SK-N-SH (cell line): ENCODE results near the gene FAM89B. TPM values are rescaled to one million over a fixed set of nuclear protein-coding genes. Genes with fewer than 3 reads are reported as not detected.
"Not testable (repeated sequence)": the region's sequence is repeated elsewhere in the genome, so short reads cannot be mapped to it uniquely, and the experiment has no call there.

Experiments used
- CTCF ChIA-PET: fragments of 300-600, 350-600 bp; formaldehyde crosslinking; extraction: SDS; loops from one replicate; lab custom pipeline; 2021; lab: Yijun Ruan, JAX
- POLR2A ChIA-PET: fragments of 350-600 bp; sonication (Branson Sonifier 250); formaldehyde crosslinking; extraction: SDS; loops from one replicate; lab custom pipeline; 2020; ENCODE audit warnings: antibody characterized with exemption, inconsistent platforms; lab: Yijun Ruan, JAX
- DNase-seq: peaks from one replicate; pipeline ENCODE4 v3.0.0; 2012
- H2AFZ ChIP-seq: fragments of 200-600 bp; sonication (generic); 2 replicates; pipeline ENCODE4 v1.8.1; 2016; ENCODE audit warnings: antibody characterized with exemption, mild to moderate bottlenecking, low read depth
- H3F3A ChIP-seq: fragments of 200-600 bp; sonication (generic); replicated peaks from 2 replicates; pipeline ENCODE3; 2016; ENCODE audit warnings: antibody characterized with exemption, mild to moderate bottlenecking; ENCODE audit not compliant: insufficient read depth
- H3K27ac ChIP-seq, 2 experiments: fragments of 200-500 bp in 1 of 2; fragments of 200-600 bp in 1 of 2; sonication (Bioruptor generic) in 1 of 2; sonication (generic), shearing (Covaris generic) in 1 of 2; 2 replicates each; pipeline versions ENCODE4 v1.5.1 to v1.6.1; 2014 to 2016; ENCODE audit warnings: low read depth in 2 of 2, inconsistent platforms in 1 of 2, low read length in 1 of 2, mild to moderate bottlenecking in 1 of 2, mixed read lengths in 1 of 2
- H3K27me3 ChIP-seq: fragments of 200-600 bp; sonication (generic), shearing (Covaris generic); 2 replicates; pipeline ENCODE4 v1.6.1; 2016; ENCODE audit warnings: mixed run types; ENCODE audit not compliant: insufficient read depth
- H3K36me3 ChIP-seq, 2 experiments: fragments of 200-500 bp in 1 of 2; fragments of 200-600 bp in 1 of 2; sonication (Bioruptor generic) in 1 of 2; sonication (generic) in 1 of 2; replicated peaks in 1 of 2; 2 replicates each; pipeline versions ENCODE3 to v1.5.1; 2014 to 2016; ENCODE audit warnings: low read length in 1 of 2, mild to moderate bottlenecking in 1 of 2; ENCODE audit not compliant: insufficient read depth in 2 of 2, control insufficient read depth in 1 of 2
- H3K4me1 ChIP-seq, 2 experiments: fragments of 200-500 bp in 1 of 2; fragments of 200-600 bp in 1 of 2; sonication (Bioruptor generic) in 1 of 2; sonication (generic), shearing (Covaris generic) in 1 of 2; 2 replicates each; pipeline versions ENCODE4 v1.5.1 to v1.6.1; 2014 to 2016; ENCODE audit warnings: low read depth in 1 of 2, low read length in 1 of 2, mixed run types in 1 of 2; ENCODE audit not compliant: insufficient read depth in 2 of 2, control insufficient read depth in 1 of 2
- H3K4me2 ChIP-seq: fragments of 200-600 bp; sonication (generic), shearing (Covaris generic); 2 replicates; pipeline ENCODE4 v1.6.1; 2017; ENCODE audit warnings: mixed run types
- H3K4me3 ChIP-seq, 2 experiments: fragments of 200-500 bp in 1 of 2; fragments of 200-600 bp in 1 of 2; sonication (Bioruptor generic) in 1 of 2; sonication (generic), shearing (Covaris generic) in 1 of 2; 2 replicates each; pipeline versions ENCODE4 v1.5.1 to v1.8.1; 2014 to 2016; ENCODE audit warnings: low read depth in 2 of 2, inconsistent platforms in 1 of 2, low read length in 1 of 2, mild to moderate bottlenecking in 1 of 2, mixed read lengths in 1 of 2, moderate library complexity in 1 of 2
- H3K79me2 ChIP-seq: fragments of 200-600 bp; sonication (generic); 2 replicates; pipeline ENCODE4 v1.8.1; 2017; ENCODE audit warnings: mild to moderate bottlenecking; ENCODE audit not compliant: insufficient read depth
- H3K9ac ChIP-seq: fragments of 200-600 bp; sonication (generic); 2 replicates; pipeline ENCODE4 v1.6.1; 2017; ENCODE audit warnings: mixed run types
- H3K9me2 ChIP-seq: fragments of 200-600 bp; sonication (generic); 2 replicates; pipeline ENCODE4 v1.6.1; 2017; ENCODE audit warnings: mixed run types
- H3K9me3 ChIP-seq: fragments of 200-600 bp; sonication (generic); 2 replicates; pipeline ENCODE4 v1.6.1; 2017; ENCODE audit warnings: mixed run types, mild to moderate bottlenecking, moderate library complexity
- H4K20me1 ChIP-seq: fragments of 200-600 bp; sonication (generic); 2 replicates; pipeline ENCODE4 v1.6.1; 2017; ENCODE audit warnings: mild to moderate bottlenecking, mixed run types; ENCODE audit not compliant: insufficient read depth
- CHD2 ChIP-seq: fragments of 150-350 bp; IDR thresholded peaks from 2 replicates; pipeline ENCODE4 v1.6.1; 2018; ENCODE audit warnings: low read length; ENCODE audit not compliant: partially characterized antibody
- EP300 ChIP-seq, 2 experiments: IDR thresholded peaks; 2 replicates each; pipeline versions ENCODE4 v1.4.0 to v1.6.1; 2012; ENCODE audit warnings: borderline replicate concordance in 1 of 2, low read depth in 1 of 2, low read length in 1 of 2
- FOSL2 ChIP-seq: IDR thresholded peaks from 2 replicates; pipeline ENCODE4 v1.4.0; 2012; ENCODE audit warnings: low read depth, mild to moderate bottlenecking, moderate library complexity, borderline replicate concordance
- FOXM1 ChIP-seq: IDR thresholded peaks from 2 replicates; pipeline ENCODE4 v1.4.0; 2012; ENCODE audit warnings: low read depth, mild to moderate bottlenecking
- MEF2A ChIP-seq: IDR thresholded peaks from 2 replicates; pipeline ENCODE4 v1.4.0; 2012; ENCODE audit warnings: low read depth, borderline replicate concordance
- MXI1 ChIP-seq: IDR thresholded peaks from 2 replicates; pipeline ENCODE4 v1.6.1; 2012; ENCODE audit warnings: mild to moderate bottlenecking, low read depth, low read length, improper control_type of control experiment
- NFIC ChIP-seq: IDR thresholded peaks from 2 replicates; pipeline ENCODE4 v1.4.0; 2012; ENCODE audit warnings: borderline replicate concordance
- NRF1 ChIP-seq: IDR thresholded peaks from 2 replicates; pipeline ENCODE4 v1.6.1; 2012; ENCODE audit warnings: low read depth, mild to moderate bottlenecking, low read length
- POLR2AphosphoS5 ChIP-seq: IDR thresholded peaks from 2 replicates; pipeline ENCODE4 v1.6.1; 2012; ENCODE audit warnings: low read depth, low read length
- RAD21 ChIP-seq: IDR thresholded peaks from 2 replicates; pipeline ENCODE4 v1.6.1; 2012; ENCODE audit warnings: mild to moderate bottlenecking, low read length
- RCOR1 ChIP-seq: fragments of 150-350 bp; IDR thresholded peaks from 2 replicates; pipeline ENCODE4 v1.6.1; 2017; ENCODE audit warnings: antibody characterized with exemption, low read length
- SIN3A ChIP-seq: IDR thresholded peaks from 2 replicates; pipeline ENCODE4 v1.6.1; 2012; ENCODE audit warnings: low read depth, mild to moderate bottlenecking, low read length, moderate library complexity, borderline replicate concordance
- TAF1 ChIP-seq: IDR thresholded peaks from 2 replicates; pipeline ENCODE4 v1.6.1; 2012; ENCODE audit warnings: low read depth, mild to moderate bottlenecking, low read length, moderate library complexity, borderline replicate concordance
- WGBS: methylation state at CpG from one replicate; pipeline ENCODE4 v1.1.6; 2017; ENCODE audit warnings: low lambda C conversion rate; 5-methylcytosine and 5-hydroxymethylcytosine counted together
- polyA plus RNA-seq, 3 experiments: library from polyadenylated mRNA; depleted of rRNA; stranded (reverse); fragments of >200 nt; gene quantifications; 2 replicates each; pipeline ENCODE4 v1.2.3, GENCODE V29; 2012
- TF ChIP-seq, protein P1 (sequence below): fragments of 150-350 bp; IDR thresholded peaks from 2 replicates; pipeline ENCODE4 v1.6.1; 2017; ENCODE audit warnings: antibody characterized with exemption, low read length, low read depth, borderline replicate concordance
- TF ChIP-seq, protein P2 (sequence below): IDR thresholded peaks from 2 replicates; pipeline ENCODE4 v1.4.0; 2012; ENCODE audit warnings: low read depth

FAM89B gene
- 61.3 and 65.3 TPM in 2 replicates for polyA plus RNA-seq (2012; rRNA removed)
- polyA plus RNA-seq (2012; cell fraction: cytosol; rRNA removed): 19.9 and 37.5 TPM in 2 replicates
- 38.7 and 41.4 TPM in 2 replicates for polyA plus RNA-seq (2012; cell fraction: nucleus; rRNA removed)

DNA sequence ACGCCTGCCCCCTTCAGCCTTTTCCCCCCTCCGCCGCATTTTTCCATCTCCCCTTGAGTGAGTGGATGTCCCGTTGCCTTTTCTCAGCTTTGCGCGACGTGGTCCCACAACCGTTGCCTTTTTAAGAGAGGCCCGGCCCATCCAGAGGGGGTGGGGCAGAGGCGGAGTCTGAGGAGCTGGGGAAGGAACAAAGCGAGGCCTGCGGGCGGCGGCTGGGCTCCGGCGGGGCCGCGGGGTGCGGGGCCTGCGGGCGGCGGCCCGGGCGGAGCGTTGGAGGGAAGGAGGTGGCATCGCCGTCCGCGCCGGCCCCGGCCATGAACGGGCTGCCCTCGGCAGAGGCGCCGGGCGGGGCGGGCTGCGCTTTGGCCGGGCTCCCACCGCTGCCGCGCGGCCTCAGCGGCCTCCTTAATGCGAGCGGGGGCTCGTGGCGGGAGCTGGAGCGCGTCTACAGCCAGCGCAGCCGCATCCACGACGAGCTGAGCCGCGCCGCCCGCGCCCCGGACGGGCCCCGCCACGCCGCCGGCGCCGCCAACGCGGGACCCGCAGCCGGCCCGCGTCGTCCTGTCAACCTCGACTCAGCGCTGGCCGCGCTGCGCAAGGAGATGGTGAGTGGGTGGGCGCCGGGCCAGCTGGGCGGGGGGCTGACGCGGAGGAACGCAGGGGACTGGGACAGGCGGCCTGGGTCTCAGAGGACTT, at the start of gene FAM89B:
Gene FAM89B, plus strand, starts transcription at position 183 of the 696 bp plus-strand sequence. Its CDS starts 132 bp downstream, at position 315.
- POLR2A ChIA-PET: interaction anchor here (1.0 to 2.0 kb wide), 10 partner anchors 9 to 74 kb away, joined by 3 to 10 read pairs (median 4); partner anchors contain the start of genes LTBP3 and MALAT1
- Histone ChIP-seq H3K4me3 (peak within 1 kb of the TSS; percentile 76 to 99), H3K36me3 (peaks cover 9 to 11% of the 10 kb centered on the region in 2 experiments), H3K4me2 (peak within 1 kb of the TSS; percentile 95), H3K4me1 (peaks cover 49 to 58% of the 10 kb centered on the region in 2 experiments; a peak in 3 of 4 replicates), H3K27ac (peak within 1 kb of the TSS; percentile 77 to 81), H3K9me3 (no peaks in the 10 kb centered on the region), H3K9ac (peak within 1 kb of the TSS; percentile 77; the same call in 1 of the 2 replicates), H4K20me1 (peaks cover 14% of the 10 kb centered on the region), H3K9me2 (no peaks in the 10 kb centered on the region), H3F3A (peaks cover 43% of the 10 kb centered on the region), H3K27me3 (no peaks in the 10 kb centered on the region), H2AFZ (no peak within 1 kb of the TSS), H3K79me2 (peaks cover 67% of the 10 kb centered on the region)
- peak; percentile 89 for DNase-seq
- CTCF ChIA-PET: interaction anchor here (0.5 to 13.6 kb wide), 24 partner anchors 10 to 157 kb away, joined by 3 to 295 read pairs (median 6); partner anchors contain the start of genes KAT5, KCNK7, LTBP3 and MAP3K11
- WGBS: under 1% methylated on average over 13 of the region's 86 CpGs
- peak; percentile 25; the same call in 1 of the 2 replicates for TF ChIP-seq TAF1
- no peak for TF ChIP-seq RAD21
- peak; percentile 28 for TF ChIP-seq POLR2AphosphoS5
- TF ChIP-seq, protein P1, sequence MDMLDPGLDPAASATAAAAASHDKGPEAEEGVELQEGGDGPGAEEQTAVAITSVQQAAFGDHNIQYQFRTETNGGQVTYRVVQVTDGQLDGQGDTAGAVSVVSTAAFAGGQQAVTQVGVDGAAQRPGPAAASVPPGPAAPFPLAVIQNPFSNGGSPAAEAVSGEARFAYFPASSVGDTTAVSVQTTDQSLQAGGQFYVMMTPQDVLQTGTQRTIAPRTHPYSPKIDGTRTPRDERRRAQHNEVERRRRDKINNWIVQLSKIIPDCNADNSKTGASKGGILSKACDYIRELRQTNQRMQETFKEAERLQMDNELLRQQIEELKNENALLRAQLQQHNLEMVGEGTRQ: no peak
- no peak for TF ChIP-seq FOXM1
- TF ChIP-seq, protein P2, sequence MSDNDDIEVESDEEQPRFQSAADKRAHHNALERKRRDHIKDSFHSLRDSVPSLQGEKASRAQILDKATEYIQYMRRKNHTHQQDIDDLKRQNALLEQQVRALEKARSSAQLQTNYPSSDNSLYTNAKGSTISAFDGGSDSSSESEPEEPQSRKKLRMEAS: peak; percentile 59; the same call in 1 of the 2 replicates
- no peak for TF ChIP-seq FOSL2
- TF ChIP-seq MEF2A: no peak
- TF ChIP-seq RCOR1: no peak
- TF ChIP-seq CHD2: peak; percentile 53
- peak; percentile 22; the same call in 1 of the 2 replicates for TF ChIP-seq MXI1
- peak; percentile 6; the same call in 1 of the 2 replicates for TF ChIP-seq NFIC
- 0 out of 2 replicates have a peak, but pooled peaks have one; percentile 22 for TF ChIP-seq SIN3A
- peak; percentile 26; the same call in 1 of the 2 replicates for TF ChIP-seq NRF1
- TF ChIP-seq EP300 (IDR thresholded peaks at IDR 0.05; ENCODE audit: borderline replicate concordance in 1 of 2, low read depth in 1 of 2, low read length in 1 of 2): no peak

DNA sequence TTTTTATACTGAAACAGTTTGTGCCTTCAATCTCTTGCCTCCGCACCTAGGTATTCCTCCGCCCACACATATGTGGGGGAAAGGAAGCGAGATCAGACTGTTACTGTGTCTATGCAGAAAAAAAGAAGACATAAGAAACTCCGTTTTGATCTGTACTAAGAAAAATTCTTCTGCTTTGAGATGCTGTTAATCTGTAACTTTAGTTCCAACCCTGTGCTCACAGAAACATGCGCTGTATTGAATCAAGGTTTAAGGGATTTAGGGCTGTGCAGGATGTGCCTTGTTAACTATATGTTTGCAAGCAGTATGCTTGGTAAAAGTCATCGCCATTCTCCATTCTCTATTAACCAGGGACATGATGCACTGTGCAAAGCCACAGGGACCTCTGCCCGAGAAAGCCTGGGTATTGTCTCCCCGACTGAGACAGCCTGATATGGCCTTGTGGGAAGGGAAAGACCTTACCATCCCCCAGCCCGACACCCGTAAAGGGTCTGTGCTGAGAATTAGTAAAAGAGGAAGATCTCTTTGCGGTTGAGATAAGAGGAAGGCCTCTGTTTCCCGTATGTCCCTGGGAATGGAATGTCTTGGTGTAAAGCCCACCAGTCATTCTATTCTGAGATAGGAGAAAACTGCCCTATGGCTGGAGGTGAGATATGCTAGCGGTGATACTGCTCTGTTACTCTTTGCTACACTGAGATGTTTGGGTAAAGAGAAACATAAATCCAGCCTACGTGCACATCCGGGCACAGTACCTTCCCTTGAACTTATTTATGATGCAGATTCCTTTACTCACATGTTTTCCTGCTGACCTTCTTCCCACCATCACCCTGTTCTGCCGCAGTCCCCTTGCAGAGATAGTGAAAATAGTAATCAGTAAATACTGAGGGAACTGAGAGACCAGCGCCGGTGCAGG, 49.4 kb upstream of the FAM89B start:
- H3K9ac ChIP-seq, H3K4me2 ChIP-seq, H3K27me3 ChIP-seq, H2AFZ ChIP-seq, H3K9me2 ChIP-seq, H3K4me3 ChIP-seq, POLR2A ChIA-PET, CTCF ChIA-PET, DNase-seq, H3K9me3 ChIP-seq, H3F3A ChIP-seq, H3K27ac ChIP-seq: not testable (repeated sequence)
- 88% methylated on average over 18 of the region's 18 CpGs for WGBS
- H4K20me1 ChIP-seq: peaks cover 13% of the 10 kb centered on the region; the same call in 1 of the 2 replicates
- H3K79me2 ChIP-seq: peaks cover 30% of the 10 kb centered on the region
- H3K36me3 ChIP-seq: peaks cover 10 to 11% of the 10 kb centered on the region in 2 experiments
- H3K4me1 ChIP-seq: peaks cover 5 to 18% of the 10 kb centered on the region in 2 experiments; a peak in 3 of 4 replicates

DNA sequence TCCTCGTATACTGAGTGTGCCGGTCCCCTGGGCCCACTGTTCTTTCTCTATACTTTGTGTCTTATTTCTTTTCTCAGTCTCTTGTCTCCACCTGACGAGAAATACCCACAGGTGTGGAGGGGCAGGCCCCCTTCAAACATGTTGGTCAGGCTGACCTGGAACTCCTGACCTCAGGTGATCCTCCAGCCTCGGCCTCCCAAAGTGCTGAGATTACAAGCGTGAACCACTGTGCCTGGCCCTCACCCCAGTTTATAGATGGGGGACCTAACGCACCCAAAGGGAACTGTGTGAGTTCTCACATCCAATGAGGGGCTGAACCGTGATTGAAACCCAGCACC, 48.7 kb upstream of the FAM89B start:
- H3K27ac ChIP-seq, H3K9me3 ChIP-seq, H3K9ac ChIP-seq, DNase-seq, H3K27me3 ChIP-seq, H3K4me2 ChIP-seq, H3K9me2 ChIP-seq, H3K4me3 ChIP-seq, H2AFZ ChIP-seq: not testable (repeated sequence)
- CTCF ChIA-PET: interaction anchor here (2.4 to 6.7 kb wide), 2 partner anchors 12 to 17 kb away, joined by 12 to 69 read pairs; no protein-coding TSS in a partner anchor
- 95% methylated on average over 7 of the region's 7 CpGs for WGBS
- Histone ChIP-seq H3K79me2 (peaks cover 30% of the 10 kb centered on the region), H3K36me3 (peaks cover 10 to 11% of the 10 kb centered on the region in 2 experiments), H4K20me1 (peaks cover 13% of the 10 kb centered on the region; the same call in 1 of the 2 replicates), H3K4me1 (peaks cover 5 to 18% of the 10 kb centered on the region in 2 experiments; a peak in 3 of 4 replicates), H3F3A (peaks cover 11% of the 10 kb centered on the region)
- POLR2A ChIA-PET: interaction anchor here (1.0 kb wide), 1 partner anchor 16 kb away, joined by 3 read pairs; no protein-coding TSS in a partner anchor
